SH-SY5Y (cell line): ENCODE data around the gene TEX52.

Experiments
- GATA2 ChIP-seq: IDR thresholded peaks from 2 replicates; pipeline ENCODE4 v1.6.1; 2011; ENCODE audit warnings: mild to moderate bottlenecking, low read depth, low read length
- GATA3 ChIP-seq: IDR thresholded peaks from 2 replicates; pipeline ENCODE4 v1.6.1; 2011; ENCODE audit warnings: low read depth, mild to moderate bottlenecking, low read length, moderate library complexity

GRCh38 chr12:2851931-2852330 is 4.9 kb downstream of the TEX52 start:
- TF ChIP-seq GATA2: no peak
- TF ChIP-seq GATA3: no peak
